ENCODE results near the gene MAGI1.

MAGI1 gene

GRCh38 chr3:65603631-65604030 is 435.1 kb downstream of the MAGI1 start:
- TF ChIP-seq CTCF (IDR thresholded peaks at IDR 0.05; ENCODE audit: low read depth, low read length): no peak
- DNase-seq (ENCODE audit: extremely low read depth, low read depth): no peak

DNA sequence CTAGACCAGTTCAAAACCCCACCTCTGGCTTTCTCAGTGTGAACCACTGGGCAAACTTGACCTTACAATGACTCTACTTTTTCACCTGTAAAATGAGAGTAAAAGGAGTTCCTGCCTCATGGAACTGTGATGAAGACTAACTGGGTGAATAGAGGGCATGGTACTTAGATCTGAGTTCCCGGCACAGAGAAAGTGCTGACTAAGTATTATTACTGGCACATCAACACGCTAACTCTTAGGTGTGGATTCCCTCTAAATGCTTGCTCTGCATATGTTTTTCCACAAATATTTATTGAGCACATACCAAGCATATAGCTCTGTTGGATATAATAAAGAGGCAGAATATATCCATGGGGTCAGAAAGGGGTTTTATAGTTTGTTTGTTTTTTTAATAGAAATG is 437.8 kb downstream of the MAGI1 start:
- DNase-seq (ENCODE audit: extremely low read depth, low read depth): no peak
- no peak for TF ChIP-seq CTCF (IDR thresholded peaks at IDR 0.05; ENCODE audit: low read depth, low read length)

DNA sequence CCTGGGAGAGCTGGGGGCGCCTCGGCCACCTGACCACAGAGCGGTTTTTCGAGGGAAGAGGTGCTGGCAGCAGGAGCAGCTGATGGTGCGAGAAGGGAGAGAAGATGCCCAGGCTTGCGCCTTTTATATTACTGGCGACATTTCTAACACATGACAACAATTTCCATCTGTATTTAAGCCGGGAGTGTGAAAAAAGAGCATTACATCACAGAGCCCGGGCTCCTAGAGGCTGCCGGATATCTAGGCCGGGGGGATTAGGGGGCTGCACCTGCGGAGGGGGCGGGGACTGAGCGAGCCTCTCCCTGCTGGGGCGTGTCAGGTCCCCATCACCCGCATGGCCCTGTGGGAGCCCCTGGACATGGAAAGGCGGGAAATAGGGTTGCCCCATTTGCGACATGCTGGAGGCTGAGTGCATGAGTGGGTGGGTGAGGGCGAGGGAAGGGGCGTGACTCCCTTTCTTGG is 440.7 kb downstream of the MAGI1 start:
- DNase-seq (ENCODE audit: extremely low read depth, low read depth): no peak
- no peak for TF ChIP-seq CTCF (IDR thresholded peaks at IDR 0.05; ENCODE audit: low read depth, low read length)

DNA sequence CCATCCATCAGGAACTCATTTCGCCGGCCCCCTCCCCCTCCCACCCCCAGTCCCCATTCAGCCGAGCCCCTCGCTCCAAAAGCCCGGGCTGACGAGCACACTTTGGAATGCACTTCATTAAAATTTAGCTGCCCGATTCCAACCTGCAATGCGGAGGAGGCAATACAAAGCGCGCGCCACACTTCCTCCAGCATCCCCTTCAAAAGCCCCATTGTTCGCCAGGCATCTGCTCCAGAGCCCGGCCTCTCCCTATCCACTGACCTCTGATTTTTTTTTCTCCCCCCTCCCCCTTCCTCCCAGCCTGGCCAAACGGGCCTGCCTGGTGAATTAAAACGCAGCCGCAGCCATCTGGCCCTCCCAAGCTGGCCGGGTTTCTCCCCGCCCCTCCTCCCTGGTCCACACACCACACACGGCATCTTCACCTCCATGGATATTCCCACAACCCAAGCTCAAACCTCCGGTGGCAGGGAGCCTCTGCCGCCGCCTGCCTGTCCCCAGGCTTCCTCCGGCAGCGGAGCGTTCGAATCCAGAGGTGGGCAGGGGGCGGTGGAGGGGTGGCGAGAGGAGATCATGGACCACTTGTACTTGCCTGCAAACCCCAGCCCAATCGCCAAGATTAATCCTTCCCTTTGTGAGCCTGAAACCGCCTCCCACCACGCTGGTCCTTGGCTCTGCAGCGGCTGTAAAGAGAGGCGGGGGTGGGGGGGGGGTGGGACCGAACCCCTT is 441.3 kb downstream of the MAGI1 start:
- DNase-seq (ENCODE audit: extremely low read depth, low read depth): no peak
- no peak for TF ChIP-seq CTCF (IDR thresholded peaks at IDR 0.05; ENCODE audit: low read depth, low read length)

DNA sequence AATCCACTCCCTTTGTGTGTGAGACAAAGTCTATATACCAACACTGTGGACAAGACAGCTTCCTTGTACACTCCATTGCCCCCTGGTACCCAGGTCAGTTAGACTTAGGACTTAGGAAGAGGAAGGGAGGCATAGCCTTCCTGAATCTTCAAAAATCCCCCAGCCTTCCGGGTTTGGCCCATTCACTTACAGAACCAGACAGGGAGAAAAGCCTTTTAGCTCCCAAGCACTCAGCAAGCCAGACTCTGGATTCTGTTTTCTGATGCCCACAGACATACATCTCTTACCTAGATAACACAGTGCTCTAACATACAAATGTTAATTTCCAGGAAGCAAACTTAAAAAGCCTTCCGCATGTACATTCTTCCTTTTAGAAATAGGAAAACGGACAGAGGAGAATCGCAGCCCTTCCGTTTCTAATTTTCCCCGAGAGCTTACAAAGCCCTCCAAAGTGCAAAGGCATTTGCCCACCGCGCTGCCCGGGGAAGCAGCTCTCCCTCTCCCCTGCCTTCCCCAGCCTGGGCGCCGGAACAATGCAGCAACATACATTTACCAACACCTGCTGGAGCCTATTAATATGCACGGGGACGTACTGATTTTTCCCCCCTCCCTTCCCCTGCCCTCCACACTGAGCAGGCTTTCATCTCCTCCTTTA is 442.0 kb downstream of the MAGI1 start:
- no peak for DNase-seq (ENCODE audit: extremely low read depth, low read depth)
- no peak for TF ChIP-seq CTCF (IDR thresholded peaks at IDR 0.05; ENCODE audit: low read depth, low read length)

DNA sequence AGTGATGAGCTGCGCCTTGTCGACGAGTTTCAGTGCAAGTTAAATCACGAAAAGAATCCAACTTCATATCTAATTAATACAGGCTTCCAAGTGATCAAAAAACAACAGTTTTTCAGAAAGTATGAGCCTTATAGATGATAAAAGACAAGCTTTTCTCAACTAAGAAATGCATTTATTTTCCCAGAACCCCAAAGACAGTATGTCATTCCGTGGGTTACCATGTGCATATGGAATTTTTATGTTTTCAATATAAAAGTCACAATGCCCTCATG is 442.8 kb downstream of the MAGI1 start:
- TF ChIP-seq CTCF (IDR thresholded peaks at IDR 0.05; ENCODE audit: low read depth, low read length): no peak
- DNase-seq (ENCODE audit: extremely low read depth, low read depth): no peak

- no peak for TF ChIP-seq CTCF (IDR thresholded peaks at IDR 0.05; ENCODE audit: low read depth, low read length)
- DNase-seq (ENCODE audit: extremely low read depth, low read depth): no peak
Observed at GRCh38 chr3:65595222-65596028, 443.3 kb downstream of the MAGI1 start.
